HCT116 (cell line): ENCODE measurements around the gene LMNA. TPM values are rescaled to one million over a fixed set of nuclear protein-coding genes. Genes with fewer than 3 reads are reported as not detected.

Source experiments
- ATAC-seq: fragments of 200-7000 bp; cut with Tn5 transposase; 2 replicates; pipeline ENCODE4 v1.9.1; 2020; ENCODE audit warnings: mild to moderate bottlenecking, moderate library complexity
- BruUV-seq: library from RNA; stranded (reverse); fragments of 400-500 nt; replicated peaks from 2 replicates; lab custom pipeline; 2021; lab: Mats Ljungman, UMichigan
- CTCF ChIA-PET: fragments of 300-600 bp; sonication (Branson Sonifier 250); formaldehyde crosslinking; loops from one replicate; lab custom pipeline; 2021; ENCODE audit warnings: antibody characterized with exemption; lab: Charles Lee
- POLR2A ChIA-PET: fragments of 300-600, 350-600 bp; sonication (Branson Sonifier 250); formaldehyde crosslinking; loops from one replicate; lab custom pipeline; 2021; ENCODE audit warnings: antibody characterized with exemption; lab: Charles Lee
- RAD21 ChIA-PET, 2 experiments: fragments of 300-600 bp; sonication (Branson Sonifier 250); formaldehyde crosslinking; loops; one replicate each; lab custom pipeline; 2023; ENCODE audit warnings: low total read pairs in 2 of 2; ENCODE audit not compliant: uncharacterized antibody in 2 of 2, unreplicated experiment in 2 of 2, low non-redundant PET in 1 of 2; lab: Charles Lee
- DNase-seq: peaks from one replicate; pipeline ENCODE4 v3.0.0-alpha.2; 2010; ENCODE audit warnings: low read depth, low spot score
- H2AFZ ChIP-seq: fragments of 200-600 bp; shearing (Covaris generic), sonication (generic); 2 replicates; pipeline ENCODE4 v1.6.1; 2017; ENCODE audit warnings: low read depth, mixed run types, mixed read lengths, antibody characterized with exemption, low read length; ENCODE audit not compliant: poor library complexity, severe bottlenecking
- H3K27ac ChIP-seq: 2 replicates; pipeline ENCODE4 v1.5.1; 2012; ENCODE audit warnings: low read depth, low read length
- H3K27me3 ChIP-seq: fragments of 200-600 bp; sonication (generic); 2 replicates; pipeline ENCODE4 v1.6.1; 2016; ENCODE audit warnings: mixed run types, low read length, mixed read lengths; ENCODE audit not compliant: insufficient read depth
- H3K36me3 ChIP-seq, 2 experiments: fragments of 200-500 bp in 1 of 2; fragments of 200-600 bp in 1 of 2; sonication (Bioruptor generic) in 1 of 2; sonication (generic) in 1 of 2; 2 replicates each; pipeline versions ENCODE4 v1.5.1 to v1.6.1; 2014 to 2016; ENCODE audit warnings: low read length in 2 of 2, inconsistent platforms in 1 of 2, mixed read lengths in 1 of 2, mixed run types in 1 of 2; ENCODE audit not compliant: insufficient read depth in 2 of 2, control insufficient read depth in 1 of 2
- H3K4me1 ChIP-seq, 2 experiments: fragments of 200-600 bp in 1 of 2; sonication (generic) in 1 of 2; 2 replicates each; pipeline versions ENCODE4 v1.5.1 to v1.6.1; 2012 to 2017; ENCODE audit warnings: low read length in 2 of 2, inconsistent platforms in 1 of 2, mild to moderate bottlenecking in 1 of 2, mixed read lengths in 1 of 2, mixed run types in 1 of 2, moderate library complexity in 1 of 2; ENCODE audit not compliant: insufficient read depth in 2 of 2, control insufficient read depth in 1 of 2
- H3K4me2 ChIP-seq: fragments of 200-600 bp; sonication (generic); 2 replicates; pipeline ENCODE4 v1.6.1; 2017; ENCODE audit warnings: mixed run types, low read length, mixed read lengths
- H3K4me3 ChIP-seq, 2 experiments: fragments of 200-600 bp in 1 of 2; sonication (generic) in 1 of 2; replicated peaks in 1 of 2; 2 replicates each; pipeline ENCODE4 v1.5.1; 2011 to 2016; ENCODE audit warnings: low read length in 2 of 2, control low read depth in 1 of 2, low read depth in 1 of 2, mild to moderate bottlenecking in 1 of 2, mixed read lengths in 1 of 2, mixed run types in 1 of 2
- H3K79me2 ChIP-seq: fragments of 200-600 bp; sonication (generic); 2 replicates; pipeline ENCODE4 v1.6.1; 2017; ENCODE audit warnings: mild to moderate bottlenecking, mixed run types, low read length, moderate library complexity, mixed read lengths; ENCODE audit not compliant: insufficient read depth
- H3K9ac ChIP-seq: fragments of 200-600 bp; sonication (generic); 2 replicates; pipeline ENCODE4 v1.6.1; 2016; ENCODE audit warnings: low read length, mixed read lengths
- H3K9me2 ChIP-seq: fragments of 200-600 bp; sonication (generic), shearing (Covaris generic); 2 replicates; pipeline ENCODE4 v1.6.1; 2017; ENCODE audit warnings: mixed run types, mild to moderate bottlenecking, moderate library complexity; ENCODE audit not compliant: insufficient read depth
- H3K9me3 ChIP-seq, 2 experiments: fragments of 200-500 bp in 1 of 2; fragments of 200-600 bp in 1 of 2; sonication (Bioruptor generic) in 1 of 2; sonication (generic) in 1 of 2; 2 replicates each; pipeline ENCODE4 v1.6.1; 2014 to 2017; ENCODE audit warnings: low read length in 2 of 2, mixed read lengths in 2 of 2, inconsistent platforms in 1 of 2, low read depth in 1 of 2, mild to moderate bottlenecking in 1 of 2, mixed run types in 1 of 2, moderate library complexity in 1 of 2; ENCODE audit not compliant: control insufficient read depth in 1 of 2, insufficient read depth in 1 of 2
- H4K20me1 ChIP-seq: fragments of 200-600 bp; sonication (generic), shearing (Covaris generic); 2 replicates; pipeline ENCODE4 v1.6.1; 2017; ENCODE audit warnings: mixed run types, mild to moderate bottlenecking, moderate library complexity; ENCODE audit not compliant: insufficient read depth
- MAX ChIP-seq: IDR thresholded peaks from 2 replicates; pipeline ENCODE4 v1.6.1; 2012
- SP1 ChIP-seq: IDR thresholded peaks from 2 replicates; pipeline ENCODE4 v1.6.1; 2012; ENCODE audit warnings: low read depth
- TCF7L2 ChIP-seq: IDR thresholded peaks from 2 replicates; pipeline ENCODE4 v1.7.0; 2011; ENCODE audit warnings: borderline replicate concordance, inconsistent platforms; ENCODE audit not compliant: insufficient read depth, insufficient read length; ENCODE audit errors: extremely low read depth
- intact Hi-C: fragments of 100-400 bp; cut with micrococcal nuclease; formaldehyde crosslinking; loops from 2 replicates; pipeline ENCODE4 v1.10.0; 2022
- total RNA-seq: library from RNA; stranded (reverse); gene quantifications from one replicate; pipeline ENCODE4 v1.2.1, GENCODE V29; 2021; ENCODE audit not compliant: unreplicated experiment
- TF ChIP-seq, protein P1 (sequence below): IDR thresholded peaks from 2 replicates; pipeline ENCODE4 v1.6.1; 2012

LMNA gene
- total RNA-seq, 1 experiment from 2014 or later, result 528 TPM

DNA sequence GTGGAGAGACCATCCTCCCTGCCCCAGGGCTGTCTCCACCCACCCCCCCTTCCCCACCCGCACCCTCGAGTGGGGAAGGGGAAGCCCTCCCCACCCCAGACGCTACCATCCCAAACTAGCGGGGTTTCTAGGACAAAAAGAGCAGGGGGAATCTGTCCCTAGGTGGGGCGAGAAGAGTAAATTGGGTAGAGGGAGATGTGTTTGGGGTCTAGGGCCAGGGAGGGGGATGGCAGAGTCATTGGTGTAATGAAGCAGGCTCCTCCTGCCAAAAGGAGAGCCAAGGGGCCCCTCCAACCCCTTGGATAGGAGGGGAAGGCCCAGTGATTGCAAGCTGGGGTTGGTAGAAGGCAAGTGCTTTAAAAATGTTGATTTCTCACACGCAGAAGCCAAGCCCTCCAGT lies 42.3 kb upstream of the LMNA start:
- POLR2A ChIA-PET, result no interaction called here

DNA sequence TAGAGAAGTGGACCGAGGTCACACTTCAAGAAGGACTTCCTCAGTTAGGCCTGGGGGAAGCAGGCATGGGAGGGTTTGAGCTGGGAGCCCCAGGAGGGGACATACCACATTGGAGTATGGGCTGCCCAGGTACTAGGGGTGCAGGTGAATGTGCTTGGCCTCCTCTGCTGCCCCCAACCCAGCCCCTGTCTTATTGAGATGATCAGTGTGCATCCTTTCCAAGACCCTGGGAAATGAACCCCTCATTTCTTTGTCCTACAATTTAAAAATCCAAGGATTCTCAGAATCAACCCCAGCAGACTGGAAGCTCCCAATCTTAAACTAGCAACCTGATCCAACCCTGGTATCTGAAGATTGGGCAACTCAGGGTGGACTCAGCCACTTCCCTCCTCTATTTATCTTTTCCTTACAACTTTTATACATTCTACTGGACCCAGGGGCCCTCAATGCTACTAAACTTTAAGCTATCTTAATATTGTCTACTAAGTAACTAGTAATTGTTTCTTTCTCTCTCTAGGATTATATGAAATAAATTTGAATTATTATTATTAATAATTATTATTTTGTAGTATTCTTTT lies 41.3 kb upstream of the LMNA start:
- Histone ChIP-seq H4K20me1 (no peaks in the 10 kb centered on the region), H3K36me3 (peaks cover 15 to 31% of the 10 kb centered on the region in 2 experiments), H3K27ac (peak overlapping the region; percentile 35; the same call in 1 of the 2 replicates), H3K79me2 (no peaks in the 10 kb centered on the region), H3K4me3 (no peak overlapping the region), H3K9me2 (no peaks in the 10 kb centered on the region), H2AFZ (no peak overlapping the region), H3K4me1 (peaks cover 0 to 11% of the 10 kb centered on the region in 2 experiments; a peak in 2 of 4 replicates), H3K27me3 (no peaks in the 10 kb centered on the region), H3K4me2 (no peak overlapping the region), H3K9ac (no peak overlapping the region), H3K9me3 (no peaks in the 10 kb centered on the region)
- POLR2A ChIA-PET, result no interaction called here
- no TSS peak for BruUV-seq
- intact Hi-C loops, result no loop called here
- RAD21 ChIA-PET, result no interaction called here
- ATAC-seq (no peak), DNase-seq (no peak)
- CTCF ChIA-PET, result interaction anchor here (1.5 kb wide), 1 partner anchor 13 kb away, joined by 3 read pairs; the partner anchor contains the start of gene RAB25
- TF ChIP-seq TCF7L2, result no peak
- TF ChIP-seq SP1, result no peak
- TF ChIP-seq MAX, result no peak

More for the DNA sequence above, 42.3 kb upstream of the LMNA start:
- intact Hi-C loops, result no loop called here
- H3K27me3 ChIP-seq, result no peaks in the 10 kb centered on the region
- peaks cover 4% of the 10 kb centered on the region; the same call in 1 of the 2 replicates for H3K79me2 ChIP-seq
- TF ChIP-seq, protein P1, sequence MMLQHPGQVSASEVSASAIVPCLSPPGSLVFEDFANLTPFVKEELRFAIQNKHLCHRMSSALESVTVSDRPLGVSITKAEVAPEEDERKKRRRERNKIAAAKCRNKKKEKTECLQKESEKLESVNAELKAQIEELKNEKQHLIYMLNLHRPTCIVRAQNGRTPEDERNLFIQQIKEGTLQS, result no peak
- peaks cover 0 to 11% of the 10 kb centered on the region in 2 experiments; a peak in 2 of 4 replicates for H3K4me1 ChIP-seq
- DNase-seq (no peak), ATAC-seq (no peak)
- H3K27ac ChIP-seq, result no peak overlapping the region
- H4K20me1 ChIP-seq, result no peaks in the 10 kb centered on the region
- RAD21 ChIA-PET, result no interaction called here
- H3K4me3 ChIP-seq, result no peak overlapping the region
- H3K36me3 ChIP-seq, result peaks cover 18 to 31% of the 10 kb centered on the region in 2 experiments
- BruUV-seq, result no TSS peak
- H3K9me2 ChIP-seq, result no peaks in the 10 kb centered on the region
- H3K9me3 ChIP-seq, result no peaks in the 10 kb centered on the region
- no peak overlapping the region for H3K9ac ChIP-seq
- CTCF ChIA-PET, result interaction anchor here (0.5 to 1.5 kb wide), 2 partner anchors 12 to 154 kb away, joined by 3 to 4 read pairs; partner anchors contain the start of gene RAB25
- H2AFZ ChIP-seq, result no peak overlapping the region
- no peak overlapping the region for H3K4me2 ChIP-seq
